Measurements from ENCODE around the gene TULP3. TPM values are rescaled to one million over a fixed set of nuclear protein-coding genes. Genes with fewer than 3 reads are reported as not detected.

TULP3 gene
- total and polyA plus RNA-seq, 11 donors = 2.6 to 10.0 (median 5.3) TPM

- ATAC-seq (no peak), DNase-seq (no peak)
- intact Hi-C loops (cut with DNase I) = loop anchor here in 9 of 10 donors (5.0 to 10.0 kb wide), 5 partner anchors 87 to 182 kb away; no protein-coding TSS in a partner anchor
These were observed 35.8 kb upstream of the TULP3 start for GRCh38 chr12:2854669-2855453.

GRCh38 chr12:2855546-2855945, 35.1 kb upstream of the TULP3 start:
- Histone ChIP-seq H3K36me3 (peaks cover 0 to 20% (median 0%) of the 10 kb centered on the region in 9 donors), H3K4me3 (no peak overlapping the region), H3K27me3 (no peaks in the 10 kb centered on the region), H3K4me1 (peaks cover 0 to 3% (median 0%) of the 10 kb centered on the region in 12 donors), H3K9me3 (no peaks in the 10 kb centered on the region), H3K27ac (no peak overlapping the region)
- ATAC-seq = no peak
- no peak for DNase-seq
- whole genome bisulfite sequencing, 4 donors = 88 to 98% (median 95%) methylated on average over 7 of the region's 7 CpGs
- intact Hi-C loops (cut with DNase I) = loop anchor here in 9 of 10 donors (5.0 to 10.0 kb wide), 4 partner anchors 87 to 179 kb away; no protein-coding TSS in a partner anchor
- TF ChIP-seq POLR2A (IDR thresholded peaks at IDR 0.05) (no peak), CTCF (IDR thresholded peaks at IDR 0.05) (no peak)

More at GRCh38 chr12:2854669-2855453, 35.8 kb upstream of the TULP3 start:
- Histone ChIP-seq H3K4me1 (peaks cover 0 to 3% (median 0%) of the 10 kb centered on the region in 12 donors), H3K27ac (no peak overlapping the region), H3K9me3 (no peaks in the 10 kb centered on the region), H3K4me3 (no peak overlapping the region), H3K36me3 (peaks cover 0 to 20% (median 0%) of the 10 kb centered on the region in 9 donors), H3K27me3 (no peaks in the 10 kb centered on the region)
- 91 to 93% (median 92%) methylated on average over 21 to 25 of the region's 25 CpGs for WGBS, 4 donors
- TF ChIP-seq POLR2A (IDR thresholded peaks at IDR 0.05) = no peak
- no peak for TF ChIP-seq CTCF (IDR thresholded peaks at IDR 0.05)

GRCh38 chr12:2856051-2856450, 34.6 kb upstream of the TULP3 start:
- Histone ChIP-seq H3K36me3 (peaks cover 0 to 20% (median 0%) of the 10 kb centered on the region in 9 donors), H3K9me3 (no peaks in the 10 kb centered on the region), H3K4me1 (peaks cover 0 to 3% (median 0%) of the 10 kb centered on the region in 12 donors), H3K27me3 (no peaks in the 10 kb centered on the region), H3K27ac (no peak overlapping the region), H3K4me3 (no peak overlapping the region)
- no peak for DNase-seq
- intact Hi-C loops (cut with DNase I) = loop anchor here in 9 of 10 donors (5.0 to 10.0 kb wide), 4 partner anchors 86 to 179 kb away; no protein-coding TSS in a partner anchor
- TF ChIP-seq POLR2A (IDR thresholded peaks at IDR 0.05) = no peak
- TF ChIP-seq CTCF (IDR thresholded peaks at IDR 0.05) = no peak
- WGBS, 4 donors = 87 to 94% (median 91%) methylated on average over 3 of the region's 3 CpGs
- ATAC-seq = no peak

GRCh38 chr12:2857021-2857431, 33.7 kb upstream of the TULP3 start, which contains the start of gene TEX52:
Gene TEX52 (minus strand): TSS chr12:2857039. CDS start chr12:2857026, 13 bp downstream.
- H3K4me1 ChIP-seq = peaks cover 0 to 3% (median 0%) of the 10 kb centered on the region in 12 donors
- H3K36me3 ChIP-seq = peaks cover 0 to 20% (median 0%) of the 10 kb centered on the region in 9 donors
- no peaks in the 10 kb centered on the region for H3K27me3 ChIP-seq
- H3K27ac ChIP-seq = no peak within 1 kb of the TSS
- H3K4me3 ChIP-seq = no peak within 1 kb of the TSS
- DNase-seq = no peak
- ATAC-seq = no peak
- intact Hi-C loops (cut with DNase I) = loop anchor here in 9 of 10 donors (5.0 to 10.0 kb wide), 4 partner anchors 85 to 178 kb away; no protein-coding TSS in a partner anchor
- WGBS, 4 donors = 82 to 100% (median 94%) methylated on average over 2 to 3 of the region's 3 CpGs
- no peak for TF ChIP-seq CTCF (IDR thresholded peaks at IDR 0.05)
- no peak for TF ChIP-seq POLR2A (IDR thresholded peaks at IDR 0.05)
- no peaks in the 10 kb centered on the region for H3K9me3 ChIP-seq
